Stromal cell of bone marrow (primary cell): ENCODE results near the gene PRKAR2A.
"Not testable (repeated sequence)": the region's sequence is repeated elsewhere in the genome, so short reads cannot be mapped to it uniquely, and the experiment has no call there.

Experiments used
- DNase-seq: peaks from one replicate; pipeline ENCODE4 v3.0.0-alpha.2; 2012; ENCODE audit warnings: low read depth

The PRKAR2A gene

GRCh38 chr3:48727511-48727910 lies 120.2 kb downstream of the PRKAR2A start:
- no peak for DNase-seq

- DNase-seq: not testable (repeated sequence)
Observed at GRCh38 chr3:48725185-48725855, 122.4 kb downstream of the PRKAR2A start.

DNA sequence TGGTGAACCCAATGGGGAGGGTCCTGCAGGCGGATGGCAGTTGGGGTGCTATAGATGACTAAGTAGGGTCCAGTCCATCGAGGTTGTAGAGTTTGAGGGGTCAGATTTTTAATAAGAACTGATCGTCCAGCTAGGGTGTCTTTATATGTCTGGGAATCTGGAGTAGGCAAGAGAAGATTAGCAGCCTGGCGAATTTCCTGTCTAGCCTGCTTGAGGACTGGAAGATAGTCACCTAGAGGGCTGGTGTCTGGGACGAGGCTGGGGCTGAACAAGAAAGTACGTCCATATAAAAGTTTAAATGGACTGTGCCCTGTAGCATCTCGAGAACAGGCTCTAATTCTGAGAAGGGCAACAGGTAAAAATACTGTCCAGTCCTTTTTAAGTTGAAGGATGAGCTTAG lies 123.9 kb downstream of the PRKAR2A start:
- DNase-seq: no peak

DNA sequence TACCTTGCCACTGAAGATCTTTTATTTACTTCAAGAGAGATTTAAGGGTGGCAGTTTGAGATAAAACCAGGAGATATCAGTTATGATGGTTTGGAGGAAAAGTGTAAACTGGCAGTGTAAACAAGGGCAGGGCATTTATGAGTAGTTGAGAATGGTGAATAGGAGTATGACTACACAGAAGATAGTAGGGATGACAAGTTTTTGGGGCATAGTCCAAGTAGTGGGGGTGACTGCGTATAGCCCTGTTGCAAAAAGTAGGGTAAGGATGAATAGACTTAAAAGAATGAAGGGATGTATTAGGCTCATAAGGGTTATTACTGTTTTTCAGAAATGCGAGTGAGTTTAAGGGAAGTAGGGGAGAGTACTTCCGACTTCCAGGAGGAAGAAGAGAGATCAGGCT lies 124.4 kb downstream of the PRKAR2A start:
- not testable (repeated sequence) for DNase-seq

DNA sequence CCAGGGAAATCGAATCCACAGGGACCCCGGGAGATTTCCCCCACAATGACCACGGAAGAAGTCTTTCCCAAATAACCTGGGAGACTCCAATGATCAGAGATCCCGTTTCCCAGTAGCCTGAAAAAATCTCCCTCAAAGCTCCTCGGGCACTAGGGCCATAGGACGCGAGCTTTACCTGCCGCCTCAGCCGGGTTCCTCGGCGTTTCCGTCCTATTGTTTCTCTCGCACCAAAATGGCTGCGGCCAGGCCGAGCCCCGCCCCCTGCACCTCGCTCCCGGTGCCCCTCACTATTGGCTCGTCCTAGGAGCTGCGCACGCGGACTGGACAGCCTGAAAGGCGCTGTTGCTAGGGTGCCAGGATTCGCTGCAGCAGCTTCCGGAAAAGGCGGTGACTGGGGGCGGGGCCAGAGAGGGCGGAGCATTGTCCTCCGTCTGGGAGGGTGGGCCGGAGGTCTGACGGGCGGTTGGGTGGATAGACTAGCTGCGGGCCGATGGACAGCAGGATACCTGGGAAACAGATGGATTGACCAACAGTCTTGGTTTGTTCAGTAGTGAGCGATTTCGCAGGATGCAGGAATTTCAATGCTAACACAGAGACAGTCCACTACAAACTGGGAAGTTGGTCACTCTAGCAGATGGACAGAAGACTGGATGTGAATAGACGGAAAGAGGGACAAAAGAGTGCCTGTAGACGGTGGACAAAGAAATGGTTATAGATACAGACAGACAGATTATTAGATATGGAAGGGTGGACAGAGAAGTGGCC lies 130.5 kb downstream of the PRKAR2A start, which contains the start of gene IP6K2:
Gene IP6K2, minus strand, starts transcription at position 240 of the 765 bp plus-strand sequence. CDS start 21,930 bp downstream, outside the sequence.
- peak; percentile 96 for DNase-seq

GRCh38 chr3:48716508-48716981 lies 131.1 kb downstream of the PRKAR2A start:
- DNase-seq: no peak

GRCh38 chr3:48715174-48715800 lies 132.4 kb downstream of the PRKAR2A start:
- DNase-seq: no peak

DNA sequence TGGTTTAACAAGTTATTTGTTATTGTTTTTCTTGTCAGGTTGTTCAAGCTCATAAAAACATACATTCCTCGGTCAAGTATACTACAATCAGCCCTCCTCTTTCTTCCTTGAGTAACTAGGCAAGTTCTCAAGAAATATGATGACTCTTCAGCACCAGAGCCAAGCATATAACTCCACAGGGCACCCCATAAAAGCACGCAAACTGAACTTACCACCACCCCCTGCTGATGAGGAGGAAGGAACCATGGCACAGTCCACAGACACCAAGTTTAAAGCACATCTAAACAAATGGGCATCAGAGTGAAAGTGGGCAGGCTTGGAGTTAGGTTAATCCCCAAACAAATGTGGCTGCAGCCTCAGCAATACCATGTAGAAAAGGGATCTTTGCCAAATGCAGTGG lies 135.9 kb downstream of the PRKAR2A start:
- DNase-seq: no peak

DNA sequence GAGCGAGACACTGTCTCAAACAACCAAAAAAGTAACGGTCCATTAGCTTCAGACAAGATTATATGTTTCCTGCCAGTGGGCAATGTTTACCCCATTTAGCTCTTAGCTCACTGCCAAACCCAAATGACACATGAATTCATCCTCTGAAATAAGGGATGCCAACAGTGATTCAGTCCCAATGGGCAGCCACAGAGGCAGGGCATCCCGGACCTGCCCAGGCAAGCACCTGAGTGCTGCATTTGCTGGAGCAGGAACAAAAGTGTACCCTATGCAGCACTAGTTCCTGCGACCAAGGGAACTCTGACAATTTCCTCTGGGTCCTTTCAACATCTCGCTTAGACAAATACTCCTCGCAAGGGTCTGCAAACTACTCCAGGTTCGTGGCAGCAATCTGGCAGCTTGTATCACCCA lies 138.6 kb downstream of the PRKAR2A start:
- no peak for DNase-seq

DNA sequence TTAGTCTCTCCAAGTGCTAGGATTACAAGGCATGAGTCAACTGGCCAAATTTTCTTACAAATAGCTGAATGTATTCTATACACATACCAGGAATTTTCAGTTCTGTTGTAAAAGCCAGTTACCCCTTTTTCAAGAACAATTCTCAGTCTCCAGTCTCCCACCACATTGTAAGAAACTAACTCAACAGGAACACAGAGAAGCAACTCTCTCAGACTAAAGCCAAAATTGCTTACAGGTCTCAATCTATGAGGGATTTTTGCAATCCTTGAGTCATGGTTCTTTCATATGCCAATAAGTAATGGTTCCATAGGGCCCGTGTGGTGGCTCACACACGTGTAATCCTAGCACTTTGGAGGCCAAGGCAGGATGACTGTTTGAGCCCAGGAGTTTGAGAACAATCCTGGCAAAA lies 139.2 kb downstream of the PRKAR2A start:
- peak; percentile 74 for DNase-seq

- DNase-seq: no peak
Observed at GRCh38 chr3:48707157-48707556, 140.5 kb downstream of the PRKAR2A start.

DNA sequence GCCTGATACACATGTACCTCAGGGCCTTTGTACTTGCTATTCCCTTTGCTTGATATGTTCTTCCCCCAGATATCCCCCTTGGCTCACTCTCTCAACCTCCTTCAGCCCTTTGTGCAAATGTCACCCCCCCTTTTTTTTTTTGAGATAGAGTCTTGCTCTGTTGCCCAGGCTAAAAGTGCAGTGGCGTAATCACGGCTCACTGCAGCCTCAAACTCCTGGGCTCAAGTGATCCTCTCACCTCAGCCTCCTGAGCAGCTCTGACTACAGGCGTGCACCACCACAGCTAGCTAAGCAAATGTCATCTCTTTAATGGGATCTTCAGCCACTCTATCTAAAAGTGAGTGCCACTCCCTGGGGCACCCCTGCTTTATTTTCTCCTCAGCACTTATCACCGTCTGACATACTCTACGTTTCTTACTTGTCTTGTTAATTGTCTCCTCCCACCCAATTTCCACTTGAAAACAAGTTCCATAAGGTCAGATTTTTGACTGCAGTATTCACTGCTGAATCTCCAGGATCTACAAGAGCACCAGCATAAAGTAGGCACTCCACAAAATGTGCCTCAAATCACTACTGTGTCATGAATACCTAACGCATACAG lies 145.3 kb downstream of the PRKAR2A start:
- DNase-seq: no peak

GRCh38 chr3:48700731-48701405 lies 146.8 kb downstream of the PRKAR2A start:
- DNase-seq: no peak

DNA sequence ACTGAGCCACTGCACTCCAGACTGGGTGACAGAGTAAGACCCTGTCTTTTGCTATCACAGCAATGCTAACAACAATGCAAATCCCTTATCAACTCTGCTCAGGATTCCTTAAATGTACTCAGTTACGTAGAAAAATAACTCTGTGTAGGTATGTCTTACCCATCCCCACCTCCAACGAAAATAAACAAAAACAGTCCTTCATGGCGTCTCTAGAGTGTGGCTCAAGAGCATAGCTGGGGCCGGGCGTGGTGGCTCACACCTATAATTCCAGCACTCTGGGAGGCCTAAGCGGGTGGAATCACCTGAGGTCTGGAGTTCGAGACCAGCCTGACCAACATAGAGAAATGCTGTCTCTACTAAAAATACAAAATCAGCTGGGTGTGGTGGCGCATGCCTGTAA lies 148.8 kb downstream of the PRKAR2A start:
- DNase-seq: no peak

- DNase-seq: no peak
Observed at GRCh38 chr3:48697952-48698351, 149.7 kb downstream of the PRKAR2A start.

DNA sequence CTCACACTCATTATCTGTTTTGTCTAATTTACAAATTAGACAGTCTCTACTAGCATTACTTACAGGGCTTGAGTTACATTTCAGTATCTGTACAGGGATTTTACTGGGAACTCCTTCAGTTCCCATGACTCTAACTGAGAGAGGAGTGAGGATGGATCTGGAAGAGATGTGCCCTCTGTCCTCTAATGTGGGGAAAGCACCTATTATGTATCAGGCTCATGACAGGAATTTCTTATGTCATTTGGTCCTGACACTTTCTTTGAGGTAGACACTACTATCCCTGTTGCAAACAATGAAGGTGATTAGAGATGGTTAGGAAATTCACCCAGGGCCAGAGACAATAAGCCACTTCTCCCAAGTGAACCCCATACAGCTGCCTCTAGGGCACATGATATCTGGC lies 151.1 kb downstream of the PRKAR2A start:
- DNase-seq: no peak
